IPS DF 19.7 (cell line): ENCODE data around the gene ADAM12.

ENCODE experiments used
- DNase-seq: peaks from one replicate; pipeline ENCODE4 v3.0.0-alpha.2; 2013; ENCODE audit warnings: low read depth, low spot score

ADAM12 gene, protein sequence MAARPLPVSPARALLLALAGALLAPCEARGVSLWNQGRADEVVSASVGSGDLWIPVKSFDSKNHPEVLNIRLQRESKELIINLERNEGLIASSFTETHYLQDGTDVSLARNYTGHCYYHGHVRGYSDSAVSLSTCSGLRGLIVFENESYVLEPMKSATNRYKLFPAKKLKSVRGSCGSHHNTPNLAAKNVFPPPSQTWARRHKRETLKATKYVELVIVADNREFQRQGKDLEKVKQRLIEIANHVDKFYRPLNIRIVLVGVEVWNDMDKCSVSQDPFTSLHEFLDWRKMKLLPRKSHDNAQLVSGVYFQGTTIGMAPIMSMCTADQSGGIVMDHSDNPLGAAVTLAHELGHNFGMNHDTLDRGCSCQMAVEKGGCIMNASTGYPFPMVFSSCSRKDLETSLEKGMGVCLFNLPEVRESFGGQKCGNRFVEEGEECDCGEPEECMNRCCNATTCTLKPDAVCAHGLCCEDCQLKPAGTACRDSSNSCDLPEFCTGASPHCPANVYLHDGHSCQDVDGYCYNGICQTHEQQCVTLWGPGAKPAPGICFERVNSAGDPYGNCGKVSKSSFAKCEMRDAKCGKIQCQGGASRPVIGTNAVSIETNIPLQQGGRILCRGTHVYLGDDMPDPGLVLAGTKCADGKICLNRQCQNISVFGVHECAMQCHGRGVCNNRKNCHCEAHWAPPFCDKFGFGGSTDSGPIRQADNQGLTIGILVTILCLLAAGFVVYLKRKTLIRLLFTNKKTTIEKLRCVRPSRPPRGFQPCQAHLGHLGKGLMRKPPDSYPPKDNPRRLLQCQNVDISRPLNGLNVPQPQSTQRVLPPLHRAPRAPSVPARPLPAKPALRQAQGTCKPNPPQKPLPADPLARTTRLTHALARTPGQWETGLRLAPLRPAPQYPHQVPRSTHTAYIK

DNA sequence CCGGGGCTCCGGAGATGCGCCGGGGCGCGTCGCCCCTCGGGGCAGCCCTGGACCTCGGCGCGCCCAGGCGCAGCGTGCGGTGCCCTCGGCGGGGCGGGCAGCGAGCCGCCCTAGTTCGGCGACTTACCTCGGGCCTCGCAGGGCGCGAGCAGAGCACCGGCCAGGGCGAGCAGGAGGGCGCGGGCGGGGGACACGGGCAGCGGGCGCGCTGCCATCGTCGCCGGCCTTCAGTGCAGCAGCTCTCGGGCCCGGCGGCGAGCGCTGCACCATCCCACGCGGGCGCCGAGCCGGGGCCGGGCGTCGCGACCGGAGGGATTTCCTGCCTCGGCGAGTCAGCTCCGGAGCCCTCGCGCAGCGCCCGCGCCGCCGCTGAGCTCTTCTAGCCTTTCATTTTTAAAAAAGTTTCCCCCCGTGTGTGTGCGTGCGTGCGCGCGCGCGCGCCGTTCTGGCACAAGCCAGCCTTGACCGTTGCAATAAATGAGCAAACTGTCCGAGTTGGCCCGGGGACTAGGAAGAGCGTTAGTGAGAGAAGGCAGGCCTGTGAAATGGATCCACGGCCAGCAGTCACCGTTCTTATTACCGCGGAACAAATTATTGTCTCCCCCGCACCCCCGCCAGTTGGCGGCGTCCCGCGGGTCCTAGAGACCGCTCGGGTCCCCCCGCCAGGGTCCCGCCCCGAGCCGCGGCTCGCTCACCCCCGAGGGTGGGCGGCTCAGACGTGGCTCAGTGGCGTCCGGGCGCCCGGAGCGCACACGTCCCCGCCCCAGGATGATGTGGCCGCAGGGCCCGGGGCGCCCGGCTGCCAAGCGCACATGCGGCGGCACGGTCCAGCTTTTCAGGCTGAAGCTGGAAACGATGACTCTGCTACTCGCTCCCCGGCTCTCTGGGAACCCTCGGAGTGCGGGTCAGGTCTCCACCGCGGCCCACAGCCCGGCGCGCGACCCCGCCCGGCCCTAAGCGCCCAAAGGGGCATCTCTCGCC, at the start of gene ADAM12:
Gene ADAM12 (minus strand): TSS at position 547 of the 981 bp plus-strand sequence. CDS start 332 bp downstream, at position 215.
- no peak for DNase-seq

DNA sequence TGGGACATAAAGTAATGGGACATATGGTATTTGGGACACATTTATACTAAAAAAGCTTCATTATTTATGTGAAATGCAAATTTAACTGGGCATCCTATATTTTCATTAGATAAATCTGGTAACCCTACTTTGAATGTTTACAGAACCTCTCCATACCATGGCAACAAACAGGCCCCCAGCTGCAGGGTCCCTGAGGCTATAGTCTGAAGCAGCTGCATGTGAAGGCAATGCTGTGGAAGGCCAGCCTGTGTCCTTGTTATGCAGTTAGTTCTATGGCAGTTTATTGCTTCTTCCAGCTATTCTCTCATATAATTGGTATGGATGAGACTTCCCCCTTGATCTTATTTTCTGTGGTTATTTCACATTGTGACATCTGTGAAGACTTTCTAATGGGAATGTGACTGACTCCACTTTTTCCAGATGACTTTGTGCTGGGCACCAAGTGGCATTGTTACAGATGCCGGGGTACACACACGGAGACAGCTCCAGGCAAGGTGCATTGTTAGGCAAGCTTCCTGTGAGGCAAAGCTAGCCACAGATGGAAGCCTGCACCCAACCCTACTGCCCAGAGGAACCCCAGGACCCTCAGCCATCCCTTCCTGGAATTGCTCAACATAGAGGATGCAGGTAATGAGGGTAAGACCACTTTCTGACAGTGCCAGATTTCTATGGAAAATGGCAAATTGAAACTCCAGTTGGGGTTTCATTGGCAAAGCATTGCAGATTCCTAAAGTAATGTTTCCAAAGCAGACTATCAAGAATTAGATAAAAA, 49.5 kb upstream of the ADAM12 start:
- DNase-seq: no peak

DNA sequence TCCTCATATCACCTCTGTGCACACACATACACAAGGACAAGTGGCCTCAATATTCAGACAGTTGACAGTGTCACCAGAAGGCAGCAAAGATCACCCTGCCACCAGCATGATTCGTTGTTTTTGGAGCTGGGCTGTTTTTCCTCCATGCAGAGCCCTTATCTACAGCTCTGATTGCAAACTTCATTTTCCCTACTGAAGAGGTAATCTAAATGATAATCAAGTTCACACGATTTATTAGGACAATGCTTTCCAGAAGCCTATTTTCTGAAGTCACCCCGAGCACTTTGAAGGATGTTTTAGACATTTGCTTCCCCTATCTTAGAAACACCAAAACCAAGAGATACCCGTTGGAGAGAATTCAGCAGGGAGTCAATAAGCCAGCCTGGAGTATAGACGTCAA, 46.0 kb upstream of the ADAM12 start:
- no peak for DNase-seq

DNA sequence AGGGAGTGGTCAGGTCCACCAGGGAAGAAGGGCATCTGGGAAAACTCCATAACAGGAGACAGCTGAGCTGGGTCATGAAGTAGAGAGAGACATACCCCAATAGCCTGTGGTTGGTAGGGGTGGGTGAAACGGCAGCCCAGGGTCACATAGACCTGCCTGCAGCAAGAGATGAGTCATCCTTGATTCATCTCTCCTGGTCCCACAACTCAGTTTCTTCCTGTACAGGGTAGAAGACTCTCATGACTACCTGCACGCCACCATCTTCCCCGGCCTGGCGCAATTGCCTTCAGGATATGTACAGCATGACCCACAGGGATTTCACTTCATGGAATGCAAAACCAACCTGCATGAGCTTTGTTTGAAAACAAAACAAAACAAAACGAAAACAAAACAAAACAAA, 45.1 kb upstream of the ADAM12 start:
- DNase-seq: no peak

DNA sequence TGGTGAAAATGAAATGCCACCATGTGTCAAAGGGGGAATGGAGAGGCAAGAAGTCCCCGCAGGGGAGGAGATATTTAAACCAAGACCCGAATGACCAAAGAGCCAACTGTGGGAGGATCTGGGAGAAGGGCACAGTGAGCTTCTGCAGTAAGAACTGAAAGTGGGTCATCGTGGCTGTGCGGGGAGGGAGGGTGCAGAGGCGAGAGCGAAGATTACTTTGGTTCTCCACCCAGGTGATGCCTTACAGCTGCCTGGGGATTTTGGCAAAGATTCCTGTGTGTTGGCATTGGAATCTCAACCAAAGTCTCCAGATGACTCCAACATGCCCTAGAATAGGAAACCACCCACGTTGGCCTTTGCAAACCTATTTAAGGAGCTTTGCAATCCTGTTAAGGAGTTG, 44.2 kb upstream of the ADAM12 start:
- no peak for DNase-seq

DNA sequence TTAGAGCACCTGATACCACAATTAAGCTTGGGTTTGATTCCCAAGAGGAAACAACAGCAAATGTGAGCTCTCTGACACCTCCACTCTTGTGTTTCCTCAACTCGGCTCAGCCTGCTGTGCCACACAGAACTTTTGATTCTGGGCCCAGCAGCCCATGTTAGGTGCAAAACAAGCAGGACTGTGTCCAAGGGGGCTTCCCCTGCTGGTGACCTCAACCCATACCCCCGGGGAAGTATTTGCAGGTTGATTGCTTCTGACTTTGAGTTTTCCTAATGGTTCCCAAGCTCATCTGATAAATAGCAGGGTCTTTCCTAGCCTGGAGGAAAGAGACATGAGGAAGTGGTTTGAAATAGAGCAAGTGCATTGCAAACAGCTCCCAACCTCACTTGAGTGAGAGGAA, 43.5 kb upstream of the ADAM12 start:
- DNase-seq: no peak

DNA sequence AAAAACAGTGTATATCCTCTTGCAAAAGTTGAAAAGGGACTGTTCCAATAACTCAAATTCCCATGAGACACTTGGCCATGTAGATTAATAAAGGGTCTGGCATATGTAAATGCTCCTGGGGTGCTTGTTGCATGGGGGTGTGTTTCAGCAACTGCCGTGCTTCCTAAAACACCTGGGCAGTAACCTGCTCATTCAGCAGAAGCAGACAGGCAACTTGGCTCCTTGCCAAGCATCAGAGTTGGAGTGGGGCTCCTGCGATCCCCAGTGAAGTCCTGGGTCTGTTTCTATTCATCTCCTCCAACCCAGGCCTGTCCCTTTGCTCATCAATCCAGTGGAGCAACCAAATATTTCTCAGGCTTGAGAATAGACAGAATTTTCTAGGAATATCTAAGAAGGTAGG, 42.2 kb upstream of the ADAM12 start:
- no peak for DNase-seq

DNA sequence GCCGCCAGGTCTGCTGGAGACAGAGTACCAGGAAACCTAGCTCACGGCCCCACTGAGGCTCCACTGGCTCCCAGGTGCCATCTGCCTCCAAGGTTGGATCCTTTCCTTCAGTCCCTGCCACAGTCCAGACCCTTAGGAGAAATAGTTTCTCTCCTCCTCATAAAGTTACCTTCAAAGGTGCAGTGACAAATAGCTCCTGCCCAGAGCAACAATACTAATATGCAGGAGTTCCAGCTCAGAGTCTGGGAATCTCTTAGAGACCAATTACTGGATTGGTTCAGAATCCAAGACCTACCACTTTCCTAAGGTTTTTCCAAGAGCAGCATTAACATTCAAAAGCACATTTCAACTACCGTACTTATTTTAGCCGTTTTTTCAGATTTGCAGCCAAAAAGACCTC, 41.0 kb upstream of the ADAM12 start:
- no peak for DNase-seq

DNA sequence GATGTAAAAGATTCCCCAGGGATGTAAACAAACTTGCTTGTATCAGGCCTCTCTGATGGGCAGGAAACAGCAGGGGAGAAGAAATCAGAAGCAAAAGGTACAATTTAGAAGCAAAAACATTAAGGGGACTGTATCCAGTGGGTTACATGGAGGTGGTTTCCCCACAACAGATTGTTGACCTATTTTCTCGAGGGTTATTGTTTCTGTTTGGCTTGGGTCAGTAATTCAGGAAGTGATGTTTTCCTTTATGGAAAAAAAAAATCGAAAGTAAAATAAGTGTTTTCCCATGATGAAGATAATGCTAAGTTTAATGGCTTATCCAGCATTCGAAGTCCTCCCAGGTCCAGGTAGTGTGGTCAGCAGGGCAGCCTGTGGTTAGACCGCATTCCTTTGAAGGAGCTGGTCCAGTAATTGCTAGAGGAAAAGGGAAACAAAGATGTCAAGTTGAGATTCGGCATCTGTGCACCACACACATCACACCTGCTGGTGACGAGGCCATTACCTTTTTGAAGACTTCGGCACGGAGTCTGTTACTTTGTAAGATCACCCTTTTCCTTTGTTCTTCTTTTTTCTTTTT, 37.3 kb upstream of the ADAM12 start:
- no peak for DNase-seq

DNA sequence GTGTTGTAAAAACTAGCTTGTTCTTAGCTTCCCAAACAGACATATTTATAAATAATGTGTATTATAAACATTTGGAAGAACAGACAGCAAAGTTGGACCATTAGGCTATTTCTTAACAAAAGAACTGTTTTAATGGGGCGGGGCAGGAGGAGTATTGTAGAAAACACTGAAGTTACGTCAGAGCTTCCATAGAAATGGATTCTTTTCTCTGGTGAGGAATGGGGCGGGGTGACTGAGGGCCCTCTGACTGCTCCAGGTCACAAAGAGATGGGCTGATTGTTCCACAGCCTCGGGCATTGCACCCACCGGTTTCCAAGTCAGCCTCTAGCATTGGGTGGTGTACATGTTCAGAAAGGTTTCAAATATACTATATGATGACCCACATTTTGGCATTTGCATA, 36.8 kb upstream of the ADAM12 start:
- DNase-seq: no peak

DNA sequence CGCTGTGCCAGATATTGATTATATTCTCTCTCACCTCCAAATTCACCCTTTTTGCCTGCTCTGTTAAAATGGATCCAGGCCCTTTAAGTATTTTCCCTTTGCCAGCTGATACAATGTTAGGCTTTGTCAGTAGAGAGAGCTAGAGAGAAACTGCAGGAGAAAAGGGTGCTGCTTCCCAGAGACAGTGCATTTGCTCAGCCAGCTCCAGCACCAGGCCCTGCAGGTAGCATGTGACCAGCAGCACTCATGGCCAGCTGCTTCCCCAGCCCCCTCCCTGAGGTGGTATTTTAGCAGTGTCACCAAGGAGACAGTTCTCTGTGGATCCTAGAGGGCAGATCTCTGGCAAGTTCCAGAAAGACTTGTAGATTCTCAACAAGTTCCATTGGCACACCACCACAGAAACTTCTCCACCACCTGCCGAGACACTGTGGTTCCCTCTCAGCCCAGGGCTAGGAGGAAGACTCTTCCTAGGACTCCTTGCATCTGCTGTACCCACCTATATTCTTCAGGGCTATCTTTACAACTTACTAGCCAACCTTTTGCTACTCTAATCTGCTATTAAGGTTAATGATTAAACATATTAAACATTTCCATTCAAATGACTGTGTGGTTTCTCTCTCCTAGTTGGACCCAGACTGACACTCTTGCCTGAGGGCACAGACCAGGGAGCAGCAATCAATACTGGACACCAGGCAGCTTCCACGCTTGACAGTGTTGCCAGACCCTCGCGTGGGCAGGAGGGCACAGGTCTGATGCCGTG, 35.6 kb upstream of the ADAM12 start:
- DNase-seq: no peak

DNA sequence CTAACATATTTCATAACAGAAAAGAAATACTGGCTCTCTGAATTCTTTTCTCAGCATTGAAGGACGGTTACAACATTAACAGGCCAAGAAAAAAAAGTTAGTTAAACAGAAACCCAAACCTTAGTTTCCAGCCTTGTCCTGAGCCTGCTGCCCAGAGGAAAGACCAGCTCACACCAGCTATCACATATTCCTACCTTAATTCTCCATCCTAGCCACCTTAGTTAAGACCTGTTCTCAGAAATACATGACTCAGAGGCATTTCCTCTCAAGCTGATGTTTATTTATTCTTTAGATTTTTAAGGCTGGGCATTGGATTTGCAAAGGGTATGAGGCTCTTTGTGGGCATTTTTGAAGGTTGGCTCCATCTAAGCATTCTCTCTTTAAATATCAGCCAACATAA, 34.3 kb upstream of the ADAM12 start:
- no peak for DNase-seq

DNA sequence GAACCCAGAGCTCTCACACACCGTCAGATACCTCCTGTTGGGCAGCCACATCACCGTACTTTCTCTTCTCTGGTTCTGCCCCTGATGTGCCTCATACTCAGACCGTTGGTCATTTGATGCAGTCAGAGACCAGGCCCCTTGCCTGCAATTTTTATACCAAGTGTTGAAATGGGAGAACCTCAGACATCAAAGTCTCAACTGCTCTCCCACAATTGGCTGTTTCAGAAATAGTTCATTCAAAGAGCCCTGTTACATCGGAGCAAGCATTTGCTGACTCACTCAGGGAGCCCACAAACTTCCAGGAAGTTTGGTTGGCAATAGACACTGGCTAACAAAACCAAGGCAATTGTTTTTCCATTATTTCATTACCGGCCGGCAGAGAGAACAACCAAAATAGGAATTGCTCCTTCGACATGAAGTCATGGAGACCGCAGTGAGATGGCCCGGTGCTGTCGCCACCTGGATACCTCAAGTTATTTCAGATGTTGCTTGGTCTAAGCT, 33.5 kb upstream of the ADAM12 start:
- DNase-seq: no peak

DNA sequence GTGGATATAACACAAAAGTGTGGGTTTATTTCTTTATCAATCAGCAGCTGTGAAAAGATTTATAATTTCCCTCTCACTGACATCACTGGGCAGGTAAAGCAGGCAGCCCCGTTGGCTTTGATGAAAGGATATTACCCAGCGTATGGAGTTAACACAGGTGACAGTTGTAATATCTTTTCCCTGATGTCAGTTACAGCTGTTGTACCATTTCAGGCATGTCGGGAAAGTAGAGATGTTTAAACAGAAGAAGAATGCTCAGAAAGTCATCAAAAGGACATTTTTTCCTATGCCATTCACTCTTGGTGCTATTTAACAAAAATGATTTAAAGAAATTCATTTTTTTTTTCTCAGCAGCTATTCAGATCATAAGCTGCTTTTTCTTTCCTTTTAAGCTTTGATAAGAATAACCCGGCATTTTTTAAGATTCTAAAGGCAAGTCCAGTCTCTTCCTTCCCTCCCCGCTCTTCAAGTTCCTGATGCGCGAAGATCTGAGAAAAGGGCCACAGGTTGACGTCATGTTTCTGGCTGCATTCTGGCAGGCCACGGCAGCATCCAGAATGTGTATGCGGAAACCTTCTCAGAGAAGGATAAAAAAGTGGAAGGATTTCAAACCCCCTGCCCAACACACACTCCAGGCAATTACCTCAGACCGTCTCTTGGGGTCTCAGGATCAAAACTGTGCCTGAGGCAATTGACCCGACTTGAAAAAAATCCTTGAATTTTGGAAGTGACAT, 32.5 kb upstream of the ADAM12 start:
- DNase-seq: no peak

DNA sequence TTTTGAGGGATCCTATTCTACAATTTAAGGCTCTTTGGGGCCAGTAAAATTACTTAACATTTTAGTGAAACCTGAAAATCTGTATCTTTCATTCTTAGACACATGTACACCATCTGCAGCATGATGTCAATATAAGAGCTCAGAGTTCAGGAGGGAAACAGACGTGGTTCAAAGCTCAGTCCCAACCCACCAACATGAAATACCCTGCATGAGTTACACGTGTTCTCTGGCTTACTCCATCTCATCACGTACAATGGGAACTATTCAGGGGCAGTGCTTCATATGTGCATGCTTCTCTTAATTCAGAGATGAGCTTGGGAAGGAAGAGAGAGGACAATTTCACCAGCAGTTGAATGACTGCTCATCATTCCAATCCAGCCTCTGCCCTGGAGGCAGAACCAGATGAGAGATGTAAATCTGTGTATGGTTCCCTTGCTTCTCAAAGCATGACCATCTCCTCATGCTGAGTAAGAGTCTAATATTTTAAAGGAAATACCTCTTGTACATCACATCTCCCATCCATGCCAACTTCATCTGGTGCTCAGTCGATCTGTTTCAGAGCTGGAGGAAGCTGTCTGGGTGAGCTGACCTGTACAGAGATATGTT, 29.0 kb upstream of the ADAM12 start:
- DNase-seq: no peak

DNA sequence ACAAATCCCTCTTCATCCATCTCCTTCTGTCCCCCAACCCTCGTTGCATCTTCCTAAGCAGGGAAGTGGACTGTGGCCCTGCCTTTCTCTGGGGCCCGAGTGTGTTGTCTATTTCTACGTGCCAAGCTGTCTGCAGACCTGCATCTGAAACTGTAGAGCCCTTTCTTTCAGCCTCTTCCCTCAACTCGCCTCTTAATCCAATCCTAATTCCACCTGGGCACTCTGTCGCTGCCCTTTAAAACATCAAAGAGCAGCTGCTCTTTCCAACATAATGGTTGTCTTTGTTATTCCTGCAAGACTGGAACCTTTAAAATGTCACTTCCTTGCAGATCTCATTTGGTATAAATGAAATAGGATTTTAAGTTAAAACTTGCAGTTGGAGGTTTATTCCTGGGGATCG, 21.5 kb upstream of the ADAM12 start:
- DNase-seq: no peak

DNA sequence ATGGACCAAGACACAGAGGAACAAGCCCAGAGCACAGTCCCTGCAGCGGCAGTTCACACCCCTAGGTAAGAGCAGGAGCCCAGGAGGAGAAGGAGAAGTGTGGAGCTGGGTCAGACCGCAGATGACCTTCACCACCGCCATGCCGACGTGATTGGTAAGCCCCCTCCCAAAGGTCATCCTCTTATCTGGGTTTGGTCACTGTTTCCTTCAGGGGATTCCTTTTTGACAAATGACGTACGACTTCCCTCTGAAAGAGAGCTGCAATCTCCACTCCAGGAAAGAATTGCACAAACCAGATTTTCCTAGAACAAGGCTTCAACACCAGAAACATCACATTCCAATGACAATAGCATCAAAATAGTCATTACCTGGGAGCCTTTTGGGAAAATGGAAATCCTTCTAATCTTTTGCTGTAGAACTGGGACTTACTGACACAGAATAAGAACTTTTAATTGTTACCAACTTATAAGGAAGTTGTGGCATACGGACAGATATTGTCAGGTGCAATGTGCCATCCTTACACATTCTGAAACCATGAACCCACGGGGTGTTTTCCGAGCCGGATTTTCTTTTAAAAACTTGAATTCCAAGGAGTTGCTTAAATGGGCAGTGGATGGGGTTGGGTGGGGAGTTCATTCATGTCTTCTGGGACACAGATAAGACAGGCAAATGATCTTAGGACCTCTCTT, 20.8 kb upstream of the ADAM12 start:
- DNase-seq: no peak

DNA sequence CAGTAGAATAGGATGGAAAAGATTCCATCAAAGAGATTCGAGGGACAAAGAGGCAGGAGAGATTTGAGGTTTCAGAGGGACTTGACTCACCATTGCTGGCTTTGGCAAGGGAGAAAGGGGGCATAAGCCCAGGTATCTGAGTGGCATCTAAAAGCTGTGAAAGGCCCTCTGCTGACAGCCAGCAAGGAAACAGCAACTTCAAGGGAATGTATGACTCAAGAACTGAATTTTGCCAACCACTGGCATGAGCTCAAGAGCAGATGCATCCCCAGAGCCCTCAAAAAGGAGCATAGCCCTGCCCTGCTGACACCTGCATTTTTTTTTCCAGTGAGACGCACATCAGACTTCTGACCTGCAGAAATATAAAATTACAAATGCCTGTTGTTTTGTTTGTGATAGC, 19.6 kb upstream of the ADAM12 start:
- no peak for DNase-seq
